Measurements from ENCODE around the gene WASL.

WASL gene

GRCh38 chr7:123666492-123666891 lies 82.3 kb downstream of the WASL start:
- ChIA-PET POLR2A (no interaction called here), CTCF (interaction anchor here (1.4 kb wide), 1 partner anchor 16 kb away, joined by 4 read pairs; no protein-coding TSS in a partner anchor)
- H3K4me3 ChIP-seq (ENCODE audit: control insufficient read depth in 1 of 7, extremely low read depth in 1 of 7, insufficient read depth in 4 of 7, low read depth in 2 of 7, low read length in 6 of 7) = no peak overlapping the region
- H3K36me3 ChIP-seq (ENCODE audit: control insufficient read depth in 4 of 4, insufficient read depth in 4 of 4, low read length in 3 of 4) = no peaks in the 10 kb centered on the region
- H3K9me3 ChIP-seq (ENCODE audit: control extremely low read depth in 1 of 5, control insufficient read depth in 4 of 5, insufficient read depth in 2 of 5, low read depth in 1 of 5, low read length in 4 of 5) = no peaks in the 10 kb centered on the region
- no peak overlapping the region for H3K27ac ChIP-seq (ENCODE audit: insufficient read depth in 1 of 2, low read depth in 1 of 2, low read length in 2 of 2, poor library complexity in 1 of 2, severe bottlenecking in 2 of 2)
- no peak for DNase-seq
- no peaks in the 10 kb centered on the region for H3K4me1 ChIP-seq (ENCODE audit: control extremely low read depth in 1 of 4, control insufficient read depth in 4 of 4, insufficient read depth in 4 of 4, low read length in 3 of 4)
- no CpG with 5 or more reads among the region's 1 CpG for WGBS (ENCODE audit: insufficient coverage)
- H3K27me3 ChIP-seq (replicated peaks in 2 of 5; ENCODE audit: control insufficient read depth in 4 of 5, insufficient read depth in 5 of 5, low read length in 4 of 5) = peaks cover 0 to 8% (median 0%) of the 10 kb centered on the region in 5 experiments

GRCh38 chr7:123665896-123666295 lies 82.9 kb downstream of the WASL start:
- Histone ChIP-seq H3K27me3 (replicated peaks in 2 of 5; ENCODE audit: control insufficient read depth in 4 of 5, insufficient read depth in 5 of 5, low read length in 4 of 5) (peaks cover 0 to 8% (median 0%) of the 10 kb centered on the region in 5 experiments), H3K4me1 (ENCODE audit: control extremely low read depth in 1 of 4, control insufficient read depth in 4 of 4, insufficient read depth in 4 of 4, low read length in 3 of 4) (no peaks in the 10 kb centered on the region), H3K27ac (ENCODE audit: insufficient read depth in 1 of 2, low read depth in 1 of 2, low read length in 2 of 2, poor library complexity in 1 of 2, severe bottlenecking in 2 of 2) (no peak overlapping the region), H3K9me3 (ENCODE audit: control extremely low read depth in 1 of 5, control insufficient read depth in 4 of 5, insufficient read depth in 2 of 5, low read depth in 1 of 5, low read length in 4 of 5) (no peaks in the 10 kb centered on the region), H3K4me3 (ENCODE audit: control insufficient read depth in 1 of 7, extremely low read depth in 1 of 7, insufficient read depth in 4 of 7, low read depth in 2 of 7, low read length in 6 of 7) (no peak overlapping the region), H3K36me3 (ENCODE audit: control insufficient read depth in 4 of 4, insufficient read depth in 4 of 4, low read length in 3 of 4) (no peaks in the 10 kb centered on the region)
- 100% methylated on average over 1 of the region's 1 CpG for WGBS (ENCODE audit: insufficient coverage)
- ChIA-PET CTCF (interaction anchor here (0.9 to 1.4 kb wide), 2 partner anchors 16 to 199 kb away, joined by 3 to 4 read pairs; no protein-coding TSS in a partner anchor), POLR2A (no interaction called here)
- DNase-seq = no peak

GRCh38 chr7:123665157-123665556 lies 83.6 kb downstream of the WASL start:
- CTCF ChIA-PET = interaction anchor here (0.9 kb wide), 1 partner anchor 200 kb away, joined by 3 read pairs; no protein-coding TSS in a partner anchor

GRCh38 chr7:123663200-123663599 lies 85.6 kb downstream of the WASL start:
- CTCF ChIA-PET = no interaction called here
- Histone ChIP-seq H3K4me1 (ENCODE audit: control extremely low read depth in 1 of 4, control insufficient read depth in 4 of 4, insufficient read depth in 4 of 4, low read length in 3 of 4) (no peaks in the 10 kb centered on the region), H3K27ac (ENCODE audit: insufficient read depth in 1 of 2, low read depth in 1 of 2, low read length in 2 of 2, poor library complexity in 1 of 2, severe bottlenecking in 2 of 2) (no peak overlapping the region), H3K27me3 (replicated peaks in 2 of 5; ENCODE audit: control insufficient read depth in 4 of 5, insufficient read depth in 5 of 5, low read length in 4 of 5) (peaks cover 0 to 10% (median 0%) of the 10 kb centered on the region in 5 experiments), H3K4me3 (ENCODE audit: control insufficient read depth in 1 of 7, extremely low read depth in 1 of 7, insufficient read depth in 4 of 7, low read depth in 2 of 7, low read length in 6 of 7) (no peak overlapping the region), H3K9me3 (ENCODE audit: control extremely low read depth in 1 of 5, control insufficient read depth in 4 of 5, insufficient read depth in 2 of 5, low read depth in 1 of 5, low read length in 4 of 5) (no peaks in the 10 kb centered on the region), H3K36me3 (ENCODE audit: control insufficient read depth in 4 of 4, insufficient read depth in 4 of 4, low read length in 3 of 4) (no peaks in the 10 kb centered on the region)
- 96% methylated on average over 4 of the region's 6 CpGs for WGBS (ENCODE audit: insufficient coverage)
- POLR2A ChIA-PET = no interaction called here
- no peak for DNase-seq

More at GRCh38 chr7:123665157-123665556, 83.6 kb downstream of the WASL start:
- 100% methylated on average over 1 of the region's 2 CpGs for WGBS (ENCODE audit: insufficient coverage)
- no peak overlapping the region for H3K27ac ChIP-seq (ENCODE audit: insufficient read depth in 1 of 2, low read depth in 1 of 2, low read length in 2 of 2, poor library complexity in 1 of 2, severe bottlenecking in 2 of 2)
- H3K4me1 ChIP-seq (ENCODE audit: control extremely low read depth in 1 of 4, control insufficient read depth in 4 of 4, insufficient read depth in 4 of 4, low read length in 3 of 4) = no peaks in the 10 kb centered on the region
- H3K4me3 ChIP-seq (ENCODE audit: control insufficient read depth in 1 of 7, extremely low read depth in 1 of 7, insufficient read depth in 4 of 7, low read depth in 2 of 7, low read length in 6 of 7) = no peak overlapping the region
- POLR2A ChIA-PET = no interaction called here
- H3K9me3 ChIP-seq (ENCODE audit: control extremely low read depth in 1 of 5, control insufficient read depth in 4 of 5, insufficient read depth in 2 of 5, low read depth in 1 of 5, low read length in 4 of 5) = no peaks in the 10 kb centered on the region
- DNase-seq = no peak
- H3K27me3 ChIP-seq (replicated peaks in 2 of 5; ENCODE audit: control insufficient read depth in 4 of 5, insufficient read depth in 5 of 5, low read length in 4 of 5) = peaks cover 0 to 8% (median 0%) of the 10 kb centered on the region in 5 experiments
- no peaks in the 10 kb centered on the region for H3K36me3 ChIP-seq (ENCODE audit: control insufficient read depth in 4 of 4, insufficient read depth in 4 of 4, low read length in 3 of 4)

- 73% methylated on average over 2 of the region's 3 CpGs for WGBS (ENCODE audit: insufficient coverage)
- ChIA-PET POLR2A (no interaction called here), CTCF (no interaction called here)
- H3K27me3 ChIP-seq (replicated peaks in 2 of 5; ENCODE audit: control insufficient read depth in 4 of 5, insufficient read depth in 5 of 5, low read length in 4 of 5) = peaks cover 0 to 10% (median 0%) of the 10 kb centered on the region in 5 experiments
- H3K4me3 ChIP-seq (ENCODE audit: control insufficient read depth in 1 of 7, extremely low read depth in 1 of 7, insufficient read depth in 4 of 7, low read depth in 2 of 7, low read length in 6 of 7) = no peak overlapping the region
- H3K36me3 ChIP-seq (ENCODE audit: control insufficient read depth in 4 of 4, insufficient read depth in 4 of 4, low read length in 3 of 4) = no peaks in the 10 kb centered on the region
- no peak overlapping the region for H3K27ac ChIP-seq (ENCODE audit: insufficient read depth in 1 of 2, low read depth in 1 of 2, low read length in 2 of 2, poor library complexity in 1 of 2, severe bottlenecking in 2 of 2)
- no peaks in the 10 kb centered on the region for H3K9me3 ChIP-seq (ENCODE audit: control extremely low read depth in 1 of 5, control insufficient read depth in 4 of 5, insufficient read depth in 2 of 5, low read depth in 1 of 5, low read length in 4 of 5)
- H3K4me1 ChIP-seq (ENCODE audit: control extremely low read depth in 1 of 4, control insufficient read depth in 4 of 4, insufficient read depth in 4 of 4, low read length in 3 of 4) = no peaks in the 10 kb centered on the region
- no peak for DNase-seq
These were observed 86.0 kb downstream of the WASL start for GRCh38 chr7:123662755-123663154.

GRCh38 chr7:123662293-123662692 lies 86.5 kb downstream of the WASL start:
- no peaks in the 10 kb centered on the region for H3K36me3 ChIP-seq (ENCODE audit: control insufficient read depth in 4 of 4, insufficient read depth in 4 of 4, low read length in 3 of 4)
- no peak overlapping the region for H3K27ac ChIP-seq (ENCODE audit: insufficient read depth in 1 of 2, low read depth in 1 of 2, low read length in 2 of 2, poor library complexity in 1 of 2, severe bottlenecking in 2 of 2)
- no peaks in the 10 kb centered on the region for H3K9me3 ChIP-seq (ENCODE audit: control extremely low read depth in 1 of 5, control insufficient read depth in 4 of 5, insufficient read depth in 2 of 5, low read depth in 1 of 5, low read length in 4 of 5)
- no peak overlapping the region for H3K4me3 ChIP-seq (ENCODE audit: control insufficient read depth in 1 of 7, extremely low read depth in 1 of 7, insufficient read depth in 4 of 7, low read depth in 2 of 7, low read length in 6 of 7)
- ChIA-PET CTCF (no interaction called here), POLR2A (no interaction called here)
- H3K27me3 ChIP-seq (replicated peaks in 2 of 5; ENCODE audit: control insufficient read depth in 4 of 5, insufficient read depth in 5 of 5, low read length in 4 of 5) = peaks cover 0 to 10% (median 0%) of the 10 kb centered on the region in 5 experiments
- H3K4me1 ChIP-seq (ENCODE audit: control extremely low read depth in 1 of 4, control insufficient read depth in 4 of 4, insufficient read depth in 4 of 4, low read length in 3 of 4) = no peaks in the 10 kb centered on the region
- WGBS (ENCODE audit: insufficient coverage) = 94% methylated on average over 15 of the region's 15 CpGs
- DNase-seq = no peak

- Histone ChIP-seq H3K9me3 (ENCODE audit: control extremely low read depth in 1 of 5, control insufficient read depth in 4 of 5, insufficient read depth in 2 of 5, low read depth in 1 of 5, low read length in 4 of 5) (no peaks in the 10 kb centered on the region), H3K27ac (ENCODE audit: insufficient read depth in 1 of 2, low read depth in 1 of 2, low read length in 2 of 2, poor library complexity in 1 of 2, severe bottlenecking in 2 of 2) (no peak overlapping the region), H3K27me3 (replicated peaks in 2 of 5; ENCODE audit: control insufficient read depth in 4 of 5, insufficient read depth in 5 of 5, low read length in 4 of 5) (peaks cover 0 to 10% (median 0%) of the 10 kb centered on the region in 5 experiments), H3K4me3 (ENCODE audit: control insufficient read depth in 1 of 7, extremely low read depth in 1 of 7, insufficient read depth in 4 of 7, low read depth in 2 of 7, low read length in 6 of 7) (no peak overlapping the region), H3K36me3 (ENCODE audit: control insufficient read depth in 4 of 4, insufficient read depth in 4 of 4, low read length in 3 of 4) (no peaks in the 10 kb centered on the region), H3K4me1 (ENCODE audit: control extremely low read depth in 1 of 4, control insufficient read depth in 4 of 4, insufficient read depth in 4 of 4, low read length in 3 of 4) (no peaks in the 10 kb centered on the region)
- 100% methylated on average over 1 of the region's 1 CpG for WGBS (ENCODE audit: insufficient coverage)
- ChIA-PET POLR2A (no interaction called here), CTCF (no interaction called here)
- DNase-seq = no peak
These were observed 87.0 kb downstream of the WASL start for GRCh38 chr7:123661765-123662164.
